ENCODE measurements around the gene SMAD5.
A peak's percentile ranks its signal among the peaks of the same experiment; 100 is the strongest.

The SMAD5 gene

GRCh38 chr5:136209346-136209910 lies 76.8 kb downstream of the SMAD5 start:
- no peak overlapping the region for H3K4me3 ChIP-seq (ENCODE audit: control insufficient read depth, low read depth, low read length)
- TF ChIP-seq, protein P1, sequence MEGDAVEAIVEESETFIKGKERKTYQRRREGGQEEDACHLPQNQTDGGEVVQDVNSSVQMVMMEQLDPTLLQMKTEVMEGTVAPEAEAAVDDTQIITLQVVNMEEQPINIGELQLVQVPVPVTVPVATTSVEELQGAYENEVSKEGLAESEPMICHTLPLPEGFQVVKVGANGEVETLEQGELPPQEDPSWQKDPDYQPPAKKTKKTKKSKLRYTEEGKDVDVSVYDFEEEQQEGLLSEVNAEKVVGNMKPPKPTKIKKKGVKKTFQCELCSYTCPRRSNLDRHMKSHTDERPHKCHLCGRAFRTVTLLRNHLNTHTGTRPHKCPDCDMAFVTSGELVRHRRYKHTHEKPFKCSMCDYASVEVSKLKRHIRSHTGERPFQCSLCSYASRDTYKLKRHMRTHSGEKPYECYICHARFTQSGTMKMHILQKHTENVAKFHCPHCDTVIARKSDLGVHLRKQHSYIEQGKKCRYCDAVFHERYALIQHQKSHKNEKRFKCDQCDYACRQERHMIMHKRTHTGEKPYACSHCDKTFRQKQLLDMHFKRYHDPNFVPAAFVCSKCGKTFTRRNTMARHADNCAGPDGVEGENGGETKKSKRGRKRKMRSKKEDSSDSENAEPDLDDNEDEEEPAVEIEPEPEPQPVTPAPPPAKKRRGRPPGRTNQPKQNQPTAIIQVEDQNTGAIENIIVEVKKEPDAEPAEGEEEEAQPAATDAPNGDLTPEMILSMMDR (conservative IDR thresholded peaks at IDR 0.05; ENCODE audit: control insufficient read depth, insufficient read depth, low read depth, low read length), result no peak
- no peak for DNase-seq (ENCODE audit: low read depth)

DNA sequence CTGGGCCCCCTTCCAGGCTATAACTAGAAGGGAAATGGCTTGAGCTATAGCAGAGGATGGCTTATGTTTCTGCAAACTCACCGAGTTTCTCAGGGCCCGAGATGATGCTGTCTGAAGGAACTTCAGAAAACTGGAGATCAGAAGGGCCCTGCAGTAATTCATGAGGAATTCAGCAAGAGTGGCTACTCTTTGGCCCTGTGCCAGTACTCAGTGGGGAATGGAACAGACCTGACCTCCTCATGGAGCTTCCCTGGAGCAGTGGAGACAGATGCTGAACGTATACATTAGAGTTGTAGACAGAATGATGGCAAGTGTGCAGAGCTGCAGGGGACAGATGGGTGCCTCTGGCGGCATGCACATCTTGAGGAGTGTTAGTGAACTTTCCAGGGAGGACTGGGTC lies 77.6 kb downstream of the SMAD5 start:
- DNase-seq (ENCODE audit: low read depth), result no peak
- no peak overlapping the region for H3K4me3 ChIP-seq (ENCODE audit: control insufficient read depth, low read depth, low read length)
- TF ChIP-seq, protein P1 (conservative IDR thresholded peaks at IDR 0.05; ENCODE audit: control insufficient read depth, insufficient read depth, low read depth, low read length), result no peak

GRCh38 chr5:136211282-136212040 lies 78.8 kb downstream of the SMAD5 start:
- H3K4me3 ChIP-seq (ENCODE audit: control insufficient read depth, low read depth, low read length), result no peak overlapping the region
- TF ChIP-seq, protein P1 (conservative IDR thresholded peaks at IDR 0.05; ENCODE audit: control insufficient read depth, insufficient read depth, low read depth, low read length), result no peak
- no peak for DNase-seq (ENCODE audit: low read depth)

DNA sequence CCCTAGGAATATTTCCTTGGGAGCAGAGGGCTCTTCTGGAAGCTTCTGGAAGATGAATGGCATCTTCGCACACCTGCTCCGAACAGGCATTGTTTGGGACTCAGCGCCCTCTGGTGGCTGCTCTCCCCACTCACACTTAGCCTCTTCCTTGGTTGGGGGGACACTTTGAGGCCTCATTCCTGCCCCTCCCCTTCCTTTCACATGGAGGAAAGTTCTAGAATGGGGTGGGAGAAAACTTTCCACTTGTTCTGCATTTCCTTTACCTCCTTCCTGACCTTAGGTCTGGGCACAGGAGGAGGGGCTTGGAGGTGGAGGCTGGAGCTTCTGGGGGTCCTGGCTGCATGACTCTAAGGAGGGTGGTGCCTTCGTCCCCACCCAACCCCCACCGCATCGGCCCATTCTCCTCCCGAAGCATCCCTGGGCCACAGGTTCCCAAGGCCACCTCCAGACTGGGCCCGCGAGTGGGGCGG lies 79.6 kb downstream of the SMAD5 start:
- TF ChIP-seq, protein P1 (conservative IDR thresholded peaks at IDR 0.05; ENCODE audit: control insufficient read depth, insufficient read depth, low read depth, low read length), result peak; percentile 90
- peak; percentile 54 for DNase-seq (ENCODE audit: low read depth)

DNA sequence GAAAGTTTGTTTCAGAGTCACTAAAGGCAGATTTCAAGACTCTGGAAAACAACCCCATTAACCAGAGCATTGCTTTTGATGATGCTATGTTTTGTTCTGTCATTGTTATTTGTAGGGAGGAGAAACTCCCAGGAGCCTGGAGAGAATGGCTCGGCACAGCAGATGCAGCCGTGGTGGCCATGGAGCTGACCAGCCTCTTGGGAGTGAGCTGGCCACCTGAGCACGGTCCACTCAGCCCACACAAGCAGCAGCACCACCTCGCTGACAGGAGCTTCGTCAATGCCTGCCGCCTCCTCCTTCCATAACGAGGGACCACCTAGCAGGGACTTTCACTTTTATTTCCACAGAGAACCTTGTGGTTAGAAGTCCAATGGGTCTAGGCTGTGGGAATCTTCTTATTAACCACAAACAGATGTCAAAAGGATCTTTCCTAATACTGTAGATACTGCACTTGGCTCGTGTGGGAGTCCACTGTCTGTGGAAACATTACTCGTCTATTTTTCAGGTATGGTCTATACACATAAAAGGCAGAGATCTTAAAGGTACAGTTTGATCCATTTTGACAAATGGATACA lies 81.4 kb downstream of the SMAD5 start:
- DNase-seq (ENCODE audit: low read depth), result peak; percentile 56
- H3K4me3 ChIP-seq (ENCODE audit: control insufficient read depth, low read depth, low read length), result no peak overlapping the region
- TF ChIP-seq, protein P1 (conservative IDR thresholded peaks at IDR 0.05; ENCODE audit: control insufficient read depth, insufficient read depth, low read depth, low read length), result no peak

More for the DNA sequence above, 79.6 kb downstream of the SMAD5 start:
- H3K4me3 ChIP-seq (ENCODE audit: control insufficient read depth, low read depth, low read length), result no peak overlapping the region

GRCh38 chr5:136215812-136216211 lies 83.2 kb downstream of the SMAD5 start:
- DNase-seq (ENCODE audit: low read depth), result no peak
- TF ChIP-seq, protein P1 (conservative IDR thresholded peaks at IDR 0.05; ENCODE audit: control insufficient read depth, insufficient read depth, low read depth, low read length), result no peak

More at GRCh38 chr5:136215812-136216211, 83.2 kb downstream of the SMAD5 start:
- H3K4me3 ChIP-seq (ENCODE audit: control insufficient read depth, low read depth, low read length), result no peak overlapping the region
